HCT116 (cell line): ENCODE measurements around the gene NPEPL1. TPM values are rescaled to one million over a fixed set of nuclear protein-coding genes. Genes with fewer than 3 reads are reported as not detected.

Source experiments
- ATAC-seq: fragments of 200-7000 bp; cut with Tn5 transposase; 2 replicates; pipeline ENCODE4 v1.9.1; 2020; ENCODE audit warnings: mild to moderate bottlenecking, moderate library complexity
- BruUV-seq: library from RNA; stranded (reverse); fragments of 400-500 nt; replicated peaks from 2 replicates; lab custom pipeline; 2021; lab: Mats Ljungman, UMichigan
- CTCF ChIA-PET: fragments of 300-600 bp; sonication (Branson Sonifier 250); formaldehyde crosslinking; loops from one replicate; lab custom pipeline; 2021; ENCODE audit warnings: antibody characterized with exemption; lab: Charles Lee
- POLR2A ChIA-PET: fragments of 300-600, 350-600 bp; sonication (Branson Sonifier 250); formaldehyde crosslinking; loops from one replicate; lab custom pipeline; 2021; ENCODE audit warnings: antibody characterized with exemption; lab: Charles Lee
- RAD21 ChIA-PET, 2 experiments: fragments of 300-600 bp; sonication (Branson Sonifier 250); formaldehyde crosslinking; loops; one replicate each; lab custom pipeline; 2023; ENCODE audit warnings: low total read pairs in 2 of 2; ENCODE audit not compliant: uncharacterized antibody in 2 of 2, unreplicated experiment in 2 of 2, low non-redundant PET in 1 of 2; lab: Charles Lee
- DNase-seq: peaks from one replicate; pipeline ENCODE4 v3.0.0-alpha.2; 2010; ENCODE audit warnings: low read depth, low spot score
- H2AFZ ChIP-seq: fragments of 200-600 bp; shearing (Covaris generic), sonication (generic); 2 replicates; pipeline ENCODE4 v1.6.1; 2017; ENCODE audit warnings: low read depth, mixed run types, mixed read lengths, antibody characterized with exemption, low read length; ENCODE audit not compliant: poor library complexity, severe bottlenecking
- H3K27ac ChIP-seq: 2 replicates; pipeline ENCODE4 v1.5.1; 2012; ENCODE audit warnings: low read depth, low read length
- H3K27me3 ChIP-seq: fragments of 200-600 bp; sonication (generic); 2 replicates; pipeline ENCODE4 v1.6.1; 2016; ENCODE audit warnings: mixed run types, low read length, mixed read lengths; ENCODE audit not compliant: insufficient read depth
- H3K36me3 ChIP-seq, 2 experiments: fragments of 200-500 bp in 1 of 2; fragments of 200-600 bp in 1 of 2; sonication (Bioruptor generic) in 1 of 2; sonication (generic) in 1 of 2; 2 replicates each; pipeline versions ENCODE4 v1.5.1 to v1.6.1; 2014 to 2016; ENCODE audit warnings: low read length in 2 of 2, inconsistent platforms in 1 of 2, mixed read lengths in 1 of 2, mixed run types in 1 of 2; ENCODE audit not compliant: insufficient read depth in 2 of 2, control insufficient read depth in 1 of 2
- H3K4me1 ChIP-seq, 2 experiments: fragments of 200-600 bp in 1 of 2; sonication (generic) in 1 of 2; 2 replicates each; pipeline versions ENCODE4 v1.5.1 to v1.6.1; 2012 to 2017; ENCODE audit warnings: low read length in 2 of 2, inconsistent platforms in 1 of 2, mild to moderate bottlenecking in 1 of 2, mixed read lengths in 1 of 2, mixed run types in 1 of 2, moderate library complexity in 1 of 2; ENCODE audit not compliant: insufficient read depth in 2 of 2, control insufficient read depth in 1 of 2
- H3K4me2 ChIP-seq: fragments of 200-600 bp; sonication (generic); 2 replicates; pipeline ENCODE4 v1.6.1; 2017; ENCODE audit warnings: mixed run types, low read length, mixed read lengths
- H3K4me3 ChIP-seq, 2 experiments: fragments of 200-600 bp in 1 of 2; sonication (generic) in 1 of 2; replicated peaks in 1 of 2; 2 replicates each; pipeline ENCODE4 v1.5.1; 2011 to 2016; ENCODE audit warnings: low read length in 2 of 2, control low read depth in 1 of 2, low read depth in 1 of 2, mild to moderate bottlenecking in 1 of 2, mixed read lengths in 1 of 2, mixed run types in 1 of 2
- H3K79me2 ChIP-seq: fragments of 200-600 bp; sonication (generic); 2 replicates; pipeline ENCODE4 v1.6.1; 2017; ENCODE audit warnings: mild to moderate bottlenecking, mixed run types, low read length, moderate library complexity, mixed read lengths; ENCODE audit not compliant: insufficient read depth
- H3K9ac ChIP-seq: fragments of 200-600 bp; sonication (generic); 2 replicates; pipeline ENCODE4 v1.6.1; 2016; ENCODE audit warnings: low read length, mixed read lengths
- H3K9me2 ChIP-seq: fragments of 200-600 bp; sonication (generic), shearing (Covaris generic); 2 replicates; pipeline ENCODE4 v1.6.1; 2017; ENCODE audit warnings: mixed run types, mild to moderate bottlenecking, moderate library complexity; ENCODE audit not compliant: insufficient read depth
- H3K9me3 ChIP-seq, 2 experiments: fragments of 200-500 bp in 1 of 2; fragments of 200-600 bp in 1 of 2; sonication (Bioruptor generic) in 1 of 2; sonication (generic) in 1 of 2; 2 replicates each; pipeline ENCODE4 v1.6.1; 2014 to 2017; ENCODE audit warnings: low read length in 2 of 2, mixed read lengths in 2 of 2, inconsistent platforms in 1 of 2, low read depth in 1 of 2, mild to moderate bottlenecking in 1 of 2, mixed run types in 1 of 2, moderate library complexity in 1 of 2; ENCODE audit not compliant: control insufficient read depth in 1 of 2, insufficient read depth in 1 of 2
- H4K20me1 ChIP-seq: fragments of 200-600 bp; sonication (generic), shearing (Covaris generic); 2 replicates; pipeline ENCODE4 v1.6.1; 2017; ENCODE audit warnings: mixed run types, mild to moderate bottlenecking, moderate library complexity; ENCODE audit not compliant: insufficient read depth
- ATF3 ChIP-seq: IDR thresholded peaks from 2 replicates; pipeline ENCODE4 v1.6.1; 2012
- CBX3 ChIP-seq: IDR thresholded peaks from 2 replicates; pipeline ENCODE4 v1.6.1; 2012; ENCODE audit warnings: low read depth
- CEBPB ChIP-seq: IDR thresholded peaks from 2 replicates; pipeline ENCODE4 v1.6.1; 2012; ENCODE audit warnings: low read depth
- CTCF ChIP-seq, 3 experiments: fragments of 200-600 bp in 1 of 3; sonication (generic) in 1 of 3; IDR thresholded peaks in 2 of 3; conservative IDR thresholded peaks in 1 of 3; 2 replicates each; pipeline ENCODE4 v1.5.1; 2012 to 2017; ENCODE audit warnings: low read depth in 2 of 3, low read length in 2 of 3, antibody characterized with exemption in 1 of 3, borderline replicate concordance in 1 of 3, control low read depth in 1 of 3, mild to moderate bottlenecking in 1 of 3, mixed read lengths in 1 of 3, mixed run types in 1 of 3, moderate library complexity in 1 of 3; ENCODE audit not compliant: insufficient read depth in 1 of 3
- EGR1 ChIP-seq: IDR thresholded peaks from 2 replicates; pipeline ENCODE4 v1.6.1; 2012; ENCODE audit warnings: low read depth
- EZH2 ChIP-seq: fragments of 200-600 bp; sonication (generic); IDR thresholded peaks from 2 replicates; pipeline ENCODE4 v1.6.1; 2017; ENCODE audit warnings: antibody characterized with exemption, mixed run types
- EZH2phosphoT487 ChIP-seq: fragments of 200-600 bp; IDR thresholded peaks from 2 replicates; pipeline ENCODE4 v1.6.1; 2018; ENCODE audit warnings: antibody characterized with exemption, borderline replicate concordance
- FOSL1 ChIP-seq: IDR thresholded peaks from 2 replicates; pipeline ENCODE4 v1.6.1; 2012; ENCODE audit warnings: low read depth
- MAX ChIP-seq: IDR thresholded peaks from 2 replicates; pipeline ENCODE4 v1.6.1; 2012
- POLR2A ChIP-seq: IDR thresholded peaks from 2 replicates; pipeline ENCODE4 v1.7.0; 2011; ENCODE audit warnings: borderline replicate concordance; ENCODE audit not compliant: insufficient read depth, insufficient read length; ENCODE audit errors: extremely low read depth
- RAD21 ChIP-seq: IDR thresholded peaks from 2 replicates; pipeline ENCODE4 v1.6.1; 2012; ENCODE audit warnings: low read depth, mild to moderate bottlenecking
- REST ChIP-seq: IDR thresholded peaks from 2 replicates; pipeline ENCODE4 v1.6.1; 2012; ENCODE audit warnings: low read depth
- SIN3A ChIP-seq: IDR thresholded peaks from 2 replicates; pipeline ENCODE4 v1.6.1; 2012; ENCODE audit warnings: low read depth
- SP1 ChIP-seq: IDR thresholded peaks from 2 replicates; pipeline ENCODE4 v1.6.1; 2012; ENCODE audit warnings: low read depth
- SRF ChIP-seq: IDR thresholded peaks from 2 replicates; pipeline ENCODE4 v1.6.1; 2012; ENCODE audit warnings: low read depth
- YY1 ChIP-seq: IDR thresholded peaks from 2 replicates; pipeline ENCODE4 v1.6.1; 2011; ENCODE audit warnings: low read length, low read depth, moderate library complexity, mild to moderate bottlenecking; ENCODE audit not compliant: insufficient replicate concordance; ENCODE audit errors: extremely low read depth
- intact Hi-C: fragments of 100-400 bp; cut with micrococcal nuclease; formaldehyde crosslinking; loops from 2 replicates; pipeline ENCODE4 v1.10.0; 2022
- total RNA-seq: library from RNA; stranded (reverse); gene quantifications from one replicate; pipeline ENCODE4 v1.2.1, GENCODE V29; 2021; ENCODE audit not compliant: unreplicated experiment

NPEPL1 gene
- total RNA-seq, 1 experiment from 2014 or later, result 16.6 TPM

- no peaks in the 10 kb centered on the region for H3K9me3 ChIP-seq
- no peaks in the 10 kb centered on the region for H3K27me3 ChIP-seq
- H3K4me2 ChIP-seq, result no peak overlapping the region
- H3K9ac ChIP-seq, result no peak overlapping the region
- H2AFZ ChIP-seq, result no peak overlapping the region
- no peak overlapping the region for H3K4me3 ChIP-seq
- CTCF ChIA-PET, result interaction anchor here (1.2 kb wide), 1 partner anchor 174 kb away, joined by 4 read pairs; no protein-coding TSS in a partner anchor
- DNase-seq, result no peak
- POLR2A ChIA-PET, result no interaction called here
- peaks cover 95% of the 10 kb centered on the region for H3K79me2 ChIP-seq
- H4K20me1 ChIP-seq, result peaks cover 3% of the 10 kb centered on the region; the same call in 1 of the 2 replicates
- intact Hi-C loops, result loop anchor here (10.0 kb wide), 2 partner anchors 229 to 399 kb away; no protein-coding TSS in a partner anchor
- peaks cover 3 to 19% of the 10 kb centered on the region in 2 experiments; a peak in 3 of 4 replicates for H3K4me1 ChIP-seq
- H3K36me3 ChIP-seq, result peaks cover 3 to 4% of the 10 kb centered on the region in 2 experiments; a peak in 3 of 4 replicates
- TF ChIP-seq CTCF (IDR thresholded peaks at IDR 0.05 in 2 of 3, conservative IDR thresholded peaks at IDR 0.05 in 1 of 3; ENCODE audit: borderline replicate concordance in 1 of 3, insufficient read depth in 1 of 3, low read depth in 2 of 3, low read length in 2 of 3) (no peak), REST (no peak), SIN3A (no peak), EGR1 (no peak), SP1 (no peak), SRF (no peak), EZH2 (no peak), CEBPB (no peak), MAX (no peak), RAD21 (no peak), YY1 (no peak), ATF3 (no peak), POLR2A (no peak), EZH2phosphoT487 (no peak), CBX3 (no peak), FOSL1 (no peak)
- H3K9me2 ChIP-seq, result no peaks in the 10 kb centered on the region
- RAD21 ChIA-PET, result no interaction called here
- H3K27ac ChIP-seq, result no peak overlapping the region
- no TSS peak for BruUV-seq
- no peak for ATAC-seq
These were observed 37.1 kb upstream of the NPEPL1 start for GRCh38 chr20:58655328-58656107.
